Thoracic aorta (tissue), 2 donors: ENCODE data around the gene ZNF555. TPM values are rescaled to one million over a fixed set of nuclear protein-coding genes. Genes with fewer than 3 reads are reported as not detected.

Experiments used
- ATAC-seq: fragments of 150-250 bp; one replicate; pipeline ENCODE4 v1.8.0; 2017; ENCODE audit warnings: low read depth; ENCODE audit not compliant: insufficient number of reproducible peaks, low FRiP score
- DNase-seq: peaks from one replicate; pipeline ENCODE4 v3.0.0-alpha.2; 2020; ENCODE audit warnings: low spot score
- H3K27ac ChIP-seq, 2 donors: fragments of 200-600 bp; sonication (generic); 1 replicate in 1 of 2; 2 replicates in 1 of 2; pipeline ENCODE4 v1.5.1; 2016; ENCODE audit warnings: mild to moderate bottlenecking in 2 of 2, moderate library complexity in 2 of 2
- H3K27me3 ChIP-seq: fragments of 200-600 bp; sonication (generic); replicated peaks from 2 replicates; pipeline ENCODE4 v1.6.0; 2016; ENCODE audit warnings: mild to moderate bottlenecking; ENCODE audit not compliant: insufficient read depth
- H3K36me3 ChIP-seq: fragments of 200-600 bp; sonication (generic); one replicate; pipeline ENCODE4 v1.5.1; 2016
- H3K4me1 ChIP-seq, 2 donors: fragments of 200-600 bp; sonication (generic); 1 replicate in 1 of 2; 2 replicates in 1 of 2; pipeline versions ENCODE4 v1.5.1 to v1.6.0; 2016; ENCODE audit warnings: low read depth in 2 of 2, mild to moderate bottlenecking in 1 of 2; ENCODE audit not compliant: control insufficient read depth in 1 of 2
- H3K4me3 ChIP-seq: fragments of 200-600 bp; sonication (generic); 2 replicates; pipeline ENCODE4 v1.5.1; 2016; ENCODE audit warnings: mild to moderate bottlenecking
- H3K9me3 ChIP-seq: fragments of 200-600 bp; sonication (generic); 2 replicates; pipeline ENCODE4 v1.5.1; 2016
- CTCF ChIP-seq: fragments of 200-600 bp; sonication (generic); IDR thresholded peaks from one replicate; pipeline ENCODE4 v1.5.1; 2019; ENCODE audit warnings: antibody characterized with exemption
- total RNA-seq, 2 donors: library from RNA; depleted of rRNA; stranded (reverse); fragments of >200 nt; gene quantifications; one replicate each; pipeline versions ENCODE4 v1.1.0 to v1.2.3, GENCODE V29; 2016

The ZNF555 gene
- total RNA-seq, 2 donors from 2014 or later, result 5.4 to 12.5 TPM

GRCh38 chr19:2852598-2852997 lies 11.3 kb downstream of the ZNF555 start:
- peak overlapping the region; percentile 11 for H3K4me3 ChIP-seq
- H3K36me3 ChIP-seq, result peaks cover 39% of the 10 kb centered on the region

GRCh38 chr19:2853015-2853606 lies 11.8 kb downstream of the ZNF555 start:
- no peaks in the 10 kb centered on the region for H3K4me1 ChIP-seq
- no peak for ATAC-seq
- no peaks in the 10 kb centered on the region for H3K27me3 ChIP-seq
- H3K36me3 ChIP-seq, result peaks cover 44% of the 10 kb centered on the region
- H3K4me3 ChIP-seq, result no peak overlapping the region
- no peak for TF ChIP-seq CTCF
- H3K9me3 ChIP-seq, result peaks cover 91% of the 10 kb centered on the region
- DNase-seq, result no peak
- no peak overlapping the region for H3K27ac ChIP-seq

More at GRCh38 chr19:2852598-2852997, 11.3 kb downstream of the ZNF555 start:
- peaks cover 89% of the 10 kb centered on the region for H3K9me3 ChIP-seq
- no peak for TF ChIP-seq CTCF
- ATAC-seq (no peak), DNase-seq (no peak)
- no peak overlapping the region for H3K27ac ChIP-seq
- no peaks in the 10 kb centered on the region for H3K4me1 ChIP-seq
- H3K27me3 ChIP-seq, result no peaks in the 10 kb centered on the region

- Histone ChIP-seq H3K27me3 (no peaks in the 10 kb centered on the region), H3K4me3 (no peak overlapping the region), H3K27ac (no peak overlapping the region), H3K4me1 (no peaks in the 10 kb centered on the region), H3K36me3 (peaks cover 49% of the 10 kb centered on the region), H3K9me3 (peaks cover 98% of the 10 kb centered on the region)
- no peak for TF ChIP-seq CTCF
- no peak for DNase-seq
- no peak for ATAC-seq
Measured at GRCh38 chr19:2854849-2855248, 13.6 kb downstream of the ZNF555 start.

GRCh38 chr19:2856457-2857050 lies 15.3 kb downstream of the ZNF555 start:
- no peaks in the 10 kb centered on the region for H3K27me3 ChIP-seq
- H3K36me3 ChIP-seq, result peaks cover 37% of the 10 kb centered on the region
- DNase-seq (no peak), ATAC-seq (no peak)
- H3K4me3 ChIP-seq, result no peak overlapping the region
- no peak overlapping the region for H3K27ac ChIP-seq
- no peak for TF ChIP-seq CTCF
- peaks cover 86% of the 10 kb centered on the region for H3K9me3 ChIP-seq
- H3K4me1 ChIP-seq, result no peaks in the 10 kb centered on the region

- H3K36me3 ChIP-seq, result peaks cover 15% of the 10 kb centered on the region
- no peak overlapping the region for H3K27ac ChIP-seq
- H3K9me3 ChIP-seq, result peaks cover 62% of the 10 kb centered on the region
- no peak for TF ChIP-seq CTCF
- DNase-seq (no peak), ATAC-seq (no peak)
- no peaks in the 10 kb centered on the region for H3K4me1 ChIP-seq
- H3K27me3 ChIP-seq, result no peaks in the 10 kb centered on the region
- H3K4me3 ChIP-seq, result no peak overlapping the region
Measured at GRCh38 chr19:2858864-2859263, 17.6 kb downstream of the ZNF555 start.
